NB4 (cell line): ENCODE data around the gene MCM3AP.

Experiments used
- DNase-seq: peaks from one replicate; pipeline ENCODE4 v3.0.0; 2010; ENCODE audit warnings: low read depth
- H3K4me3 ChIP-seq: one replicate; pipeline ENCODE4 v1.5.1; 2011; ENCODE audit warnings: mild to moderate bottlenecking, low read depth, low read length, moderate library complexity
- CTCF ChIP-seq: IDR thresholded peaks from one replicate; pipeline ENCODE4 v1.5.1; 2012; ENCODE audit warnings: low read depth, low read length
- MAX ChIP-seq: IDR thresholded peaks from 2 replicates; pipeline ENCODE4 v1.6.1; 2011; ENCODE audit warnings: low read depth, low read length
- MYC ChIP-seq: IDR thresholded peaks from 2 replicates; pipeline ENCODE4 v1.6.1; 2011; ENCODE audit warnings: low read depth, low read length
- POLR2A ChIP-seq: IDR thresholded peaks from 2 replicates; pipeline ENCODE4 v1.6.1; 2011; ENCODE audit warnings: mild to moderate bottlenecking; ENCODE audit not compliant: insufficient read length; ENCODE audit errors: extremely low read depth

The MCM3AP gene

GRCh38 chr21:46189213-46189958, 96.0 kb downstream of the MCM3AP start:
- peak; percentile 91 for TF ChIP-seq MAX
- no peak for TF ChIP-seq CTCF
- no peak for DNase-seq
- H3K4me3 ChIP-seq, result no peak overlapping the region

GRCh38 chr21:46188226-46189212, 96.9 kb downstream of the MCM3AP start:
- peak; percentile 77 for DNase-seq
- no peak overlapping the region for H3K4me3 ChIP-seq
- no peak for TF ChIP-seq CTCF
- 0 out of 2 replicates have a peak, but pooled peaks have one; percentile 34 for TF ChIP-seq MYC
- TF ChIP-seq MAX, result peak; percentile 45; the same call in 1 of the 2 replicates
- no peak for TF ChIP-seq POLR2A

- no peak for DNase-seq
- H3K4me3 ChIP-seq, result no peak overlapping the region
- no peak for TF ChIP-seq MAX
- TF ChIP-seq CTCF, result no peak
- TF ChIP-seq POLR2A, result no peak
- no peak for TF ChIP-seq MYC
Measured at GRCh38 chr21:46187814-46188213, 97.6 kb downstream of the MCM3AP start.

GRCh38 chr21:46187261-46187660, 98.2 kb downstream of the MCM3AP start:
- TF ChIP-seq CTCF (no peak), POLR2A (no peak), MYC (no peak), MAX (no peak)
- H3K4me3 ChIP-seq, result no peak overlapping the region
- no peak for DNase-seq

GRCh38 chr21:46185716-46186115, 99.7 kb downstream of the MCM3AP start:
- TF ChIP-seq CTCF (no peak), MAX (no peak), MYC (no peak), POLR2A (no peak)
- DNase-seq, result no peak
- no peak overlapping the region for H3K4me3 ChIP-seq
